GM12892 (cell line): ENCODE data around the gene BRINP3.
"Not testable (repeated sequence)": the region's sequence is repeated elsewhere in the genome, so short reads cannot be mapped to it uniquely, and the experiment has no call there.

Experiments
- DNase-seq: peaks from one replicate; pipeline ENCODE4 v3.0.0; 2011; ENCODE audit not compliant: insufficient read length
- FAIRE-seq: peaks from 2 replicates; lab custom pipeline; 2011; peaks lifted over from hg19 to GRCh38; lab: Jason Lieb, UNC
- POLR2A ChIP-seq: IDR thresholded peaks from 2 replicates; pipeline ENCODE4 v1.6.1; 2011; ENCODE audit warnings: low read depth, low read length, control low read depth
- POLR2AphosphoS5 ChIP-seq: IDR thresholded peaks from 2 replicates; pipeline ENCODE4 v1.6.1; 2011; ENCODE audit warnings: low read depth, low read length, control low read depth
- TAF1 ChIP-seq: IDR thresholded peaks from 2 replicates; pipeline ENCODE4 v1.6.1; 2011; ENCODE audit warnings: low read depth, mild to moderate bottlenecking, control low read depth, low read length, borderline replicate concordance

Gene BRINP3

DNA sequence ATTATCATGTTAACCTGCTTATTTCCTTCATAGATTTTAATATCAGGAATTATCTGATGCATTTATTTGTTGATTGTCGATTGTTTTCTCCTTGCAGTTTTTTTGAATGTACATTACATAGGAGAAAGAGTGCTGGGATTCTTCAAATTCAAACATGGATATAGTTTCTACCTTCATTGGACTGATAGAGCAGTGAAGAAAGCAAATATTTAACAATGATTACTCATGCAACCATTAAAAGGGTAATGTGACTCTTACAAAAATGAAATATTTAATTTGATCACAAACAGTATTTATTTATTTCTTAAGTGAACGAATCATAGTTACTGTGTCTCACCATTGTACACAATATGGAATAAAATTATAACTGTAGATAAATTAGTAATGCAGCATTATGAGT, 350.9 kb downstream of the BRINP3 start:
- DNase-seq (no peak), FAIRE-seq (no peak)
- TF ChIP-seq TAF1 (no peak), POLR2AphosphoS5 (no peak), POLR2A (no peak)

DNA sequence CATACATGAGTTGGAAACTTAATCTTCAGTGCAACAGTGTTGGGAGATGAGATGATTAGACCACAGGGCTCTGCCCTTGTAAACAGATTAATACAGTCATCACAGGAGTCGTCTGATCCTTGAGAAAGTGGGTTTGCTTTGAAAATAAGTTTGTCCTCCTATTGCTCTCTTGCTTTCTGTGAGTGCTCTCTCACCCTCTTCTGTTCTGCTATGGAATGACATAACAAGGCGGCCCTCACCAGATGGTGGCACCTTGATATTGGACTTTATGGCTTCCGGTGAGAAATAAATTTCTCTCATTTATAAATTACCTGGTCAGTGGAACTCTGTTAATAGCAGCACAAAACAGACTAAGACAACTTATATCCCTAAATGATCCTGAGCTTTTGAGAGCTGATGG, 353.6 kb downstream of the BRINP3 start:
- DNase-seq, result no peak
- TF ChIP-seq TAF1 (no peak), POLR2AphosphoS5 (no peak), POLR2A (no peak)
- no peak for FAIRE-seq

- FAIRE-seq, DNase-seq: not testable (repeated sequence)
Observed at GRCh38 chr1:190120564-190120963, 357.1 kb downstream of the BRINP3 start.

- DNase-seq, result no peak
- TF ChIP-seq POLR2AphosphoS5 (no peak), TAF1 (no peak), POLR2A (no peak)
- FAIRE-seq, result no peak
Observed at GRCh38 chr1:190119683-190120082, 358.0 kb downstream of the BRINP3 start.

- TF ChIP-seq TAF1 (no peak), POLR2A (no peak), POLR2AphosphoS5 (no peak)
- FAIRE-seq, result no peak
- DNase-seq, result no peak
Observed at GRCh38 chr1:190116921-190117320, 360.7 kb downstream of the BRINP3 start.

- TF ChIP-seq TAF1, result no peak
- no peak for TF ChIP-seq POLR2AphosphoS5
- DNase-seq (no peak), FAIRE-seq (no peak)
Observed at GRCh38 chr1:190104961-190105360, 372.7 kb downstream of the BRINP3 start.

GRCh38 chr1:190102757-190103326, 374.8 kb downstream of the BRINP3 start:
- no peak for FAIRE-seq
- DNase-seq, result no peak
- TF ChIP-seq POLR2A, result no peak
- TF ChIP-seq POLR2AphosphoS5, result no peak
- TF ChIP-seq TAF1, result no peak

- FAIRE-seq (no peak), DNase-seq (no peak)
- TF ChIP-seq POLR2A (no peak), TAF1 (no peak), POLR2AphosphoS5 (no peak)
Observed at GRCh38 chr1:190101756-190102155, 375.9 kb downstream of the BRINP3 start.

GRCh38 chr1:190098756-190099155, 378.9 kb downstream of the BRINP3 start:
- DNase-seq (no peak), FAIRE-seq (no peak)
- TF ChIP-seq POLR2A (no peak), TAF1 (no peak), POLR2AphosphoS5 (no peak)

DNA sequence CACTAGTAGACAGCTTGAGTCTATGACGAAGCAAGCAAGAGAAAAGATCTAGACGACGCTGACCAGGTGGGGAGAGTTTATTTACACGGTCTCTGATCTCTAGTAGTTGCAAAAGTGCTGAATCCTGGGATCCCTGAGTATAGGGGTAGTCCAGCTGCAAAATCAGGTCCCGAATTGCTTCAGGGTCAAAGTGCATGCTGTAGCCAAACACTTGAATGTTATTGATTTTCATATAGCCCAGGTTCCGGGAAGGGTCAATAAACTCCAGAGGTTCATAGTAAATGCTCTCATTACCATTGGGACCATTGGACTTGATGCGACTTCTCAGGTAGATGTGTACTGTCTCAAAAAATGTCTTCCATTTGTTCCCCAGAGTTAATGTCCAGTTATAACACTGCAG, 379.6 kb downstream of the BRINP3 start:
- TF ChIP-seq POLR2A (no peak), POLR2AphosphoS5 (no peak), TAF1 (no peak)
- FAIRE-seq, result no peak
- DNase-seq, result no peak

DNA sequence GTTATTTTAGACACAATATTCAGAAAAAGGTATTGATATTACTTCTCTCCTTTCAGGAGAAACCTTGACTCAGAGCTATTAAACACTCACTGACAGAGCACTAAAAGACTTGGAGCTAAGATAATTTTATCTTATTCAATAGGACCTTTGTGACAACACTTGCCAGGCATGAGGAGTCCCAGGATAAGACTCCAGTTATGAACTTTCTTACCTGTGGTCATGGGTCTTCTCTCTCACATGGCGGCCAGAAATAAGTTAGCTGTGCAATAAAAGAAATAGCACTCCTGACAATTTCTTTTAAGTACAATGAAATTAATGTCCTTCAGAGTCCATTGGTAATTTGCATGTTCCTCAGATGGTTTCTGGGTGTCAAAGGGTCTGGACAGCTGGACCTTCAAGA, 382.1 kb downstream of the BRINP3 start:
- DNase-seq, result no peak
- FAIRE-seq, result no peak
- TF ChIP-seq POLR2A, result no peak

- DNase-seq, result no peak
Observed at GRCh38 chr1:190084552-190084951, 393.1 kb downstream of the BRINP3 start.

GRCh38 chr1:190068304-190068703, 409.4 kb downstream of the BRINP3 start:
- no peak for FAIRE-seq
- TF ChIP-seq POLR2AphosphoS5, result no peak
- TF ChIP-seq POLR2A, result no peak
- no peak for TF ChIP-seq TAF1
- no peak for DNase-seq

More at GRCh38 chr1:190084552-190084951, 393.1 kb downstream of the BRINP3 start:
- TF ChIP-seq TAF1 (no peak), POLR2AphosphoS5 (no peak), POLR2A (no peak)
- no peak for FAIRE-seq
